ENCODE results near the gene SYNDIG1.

SYNDIG1 gene

DNA sequence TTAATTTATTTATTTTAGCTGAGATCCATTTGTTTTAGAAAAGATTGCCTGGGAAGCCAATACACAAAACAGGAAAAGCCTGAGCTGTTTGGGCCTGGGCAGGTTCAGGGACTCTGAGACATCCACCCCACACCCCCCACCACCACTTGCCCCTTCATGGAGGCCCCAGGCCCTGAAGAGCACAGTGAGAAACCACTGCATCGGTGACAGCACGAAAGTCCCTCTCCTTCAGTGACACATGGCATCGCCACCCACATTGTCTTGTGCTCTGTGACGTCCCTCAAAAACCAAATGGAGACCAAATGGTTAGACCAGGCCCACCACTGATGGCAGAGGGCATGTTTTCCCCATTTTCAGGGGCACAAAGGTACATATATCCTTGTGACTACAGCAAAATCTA is 106.4 kb downstream of the SYNDIG1 start:
- H3K36me3 ChIP-seq (ENCODE audit: control insufficient read depth, insufficient read depth, low read length): no peaks in the 10 kb centered on the region
- H3K9ac ChIP-seq (ENCODE audit: low read length): no peak overlapping the region
- no peaks in the 10 kb centered on the region for H3K27me3 ChIP-seq (ENCODE audit: control insufficient read depth, insufficient read depth, low read length)
- H3K4me1 ChIP-seq (ENCODE audit: control insufficient read depth, insufficient read depth, low read length): no peaks in the 10 kb centered on the region
- no peak overlapping the region for H3K4me3 ChIP-seq (ENCODE audit: low read length)
- H3K27ac ChIP-seq (ENCODE audit: low read depth, low read length): no peak overlapping the region

DNA sequence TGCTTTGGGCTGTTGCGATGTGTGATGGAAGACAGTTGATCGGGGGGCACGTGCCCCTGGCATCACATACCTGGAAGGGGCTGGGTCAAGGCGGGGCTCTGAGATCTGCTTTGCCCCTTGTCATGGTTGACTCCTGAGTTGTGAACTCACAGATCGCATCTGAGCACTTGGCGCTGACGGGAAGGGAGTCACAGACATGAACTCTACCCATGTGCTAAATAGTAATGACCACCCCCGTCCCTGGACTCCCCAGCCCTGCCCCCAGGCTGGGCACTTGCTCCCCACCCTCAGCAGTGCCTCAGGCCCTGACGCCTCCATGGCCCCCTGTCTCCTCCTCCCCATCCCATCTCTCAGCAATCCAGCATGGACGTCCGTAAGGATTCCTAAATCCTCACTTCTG is 107.0 kb downstream of the SYNDIG1 start:
- Histone ChIP-seq H3K9ac (ENCODE audit: low read length) (no peak overlapping the region), H3K27ac (ENCODE audit: low read depth, low read length) (no peak overlapping the region), H3K4me3 (ENCODE audit: low read length) (no peak overlapping the region), H3K4me1 (ENCODE audit: control insufficient read depth, insufficient read depth, low read length) (no peaks in the 10 kb centered on the region), H3K27me3 (ENCODE audit: control insufficient read depth, insufficient read depth, low read length) (no peaks in the 10 kb centered on the region), H3K36me3 (ENCODE audit: control insufficient read depth, insufficient read depth, low read length) (no peaks in the 10 kb centered on the region)

DNA sequence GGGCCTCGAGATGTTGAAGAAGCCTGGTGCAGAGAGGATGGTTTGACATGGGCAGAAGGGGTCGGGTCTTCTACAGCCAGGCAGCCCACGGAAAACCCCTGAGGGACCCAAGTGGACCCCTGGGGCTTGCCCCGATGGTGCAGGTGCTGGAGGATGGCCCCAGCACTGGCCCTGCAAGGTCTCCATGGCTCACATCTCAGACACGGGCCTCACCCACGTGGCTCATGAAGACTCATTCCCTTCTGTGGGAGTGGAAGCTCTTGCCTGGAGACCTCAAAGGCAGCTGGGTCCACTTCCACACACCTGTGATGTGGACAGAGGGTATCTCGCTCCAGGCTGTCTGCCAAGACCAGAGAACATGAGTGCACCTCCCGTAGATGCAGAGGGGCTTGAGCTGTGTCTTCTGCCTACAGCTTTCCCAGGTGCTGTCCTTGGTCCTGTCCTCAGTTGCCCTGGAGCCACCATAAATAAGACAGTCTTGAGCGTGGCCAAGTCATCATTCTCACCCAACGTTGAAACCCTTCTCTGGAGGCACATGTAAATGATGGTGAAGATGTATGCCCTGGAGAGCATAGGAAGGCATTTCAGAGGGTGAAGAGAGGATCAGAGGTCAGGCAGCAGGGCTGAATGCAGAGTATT is 108.0 kb downstream of the SYNDIG1 start:
- Histone ChIP-seq H3K9ac (ENCODE audit: low read length) (peak overlapping the region; percentile 22), H3K36me3 (ENCODE audit: control insufficient read depth, insufficient read depth, low read length) (no peaks in the 10 kb centered on the region), H3K27me3 (ENCODE audit: control insufficient read depth, insufficient read depth, low read length) (no peaks in the 10 kb centered on the region), H3K4me1 (ENCODE audit: control insufficient read depth, insufficient read depth, low read length) (no peaks in the 10 kb centered on the region), H3K27ac (ENCODE audit: low read depth, low read length) (no peak overlapping the region), H3K4me3 (ENCODE audit: low read length) (no peak overlapping the region)

DNA sequence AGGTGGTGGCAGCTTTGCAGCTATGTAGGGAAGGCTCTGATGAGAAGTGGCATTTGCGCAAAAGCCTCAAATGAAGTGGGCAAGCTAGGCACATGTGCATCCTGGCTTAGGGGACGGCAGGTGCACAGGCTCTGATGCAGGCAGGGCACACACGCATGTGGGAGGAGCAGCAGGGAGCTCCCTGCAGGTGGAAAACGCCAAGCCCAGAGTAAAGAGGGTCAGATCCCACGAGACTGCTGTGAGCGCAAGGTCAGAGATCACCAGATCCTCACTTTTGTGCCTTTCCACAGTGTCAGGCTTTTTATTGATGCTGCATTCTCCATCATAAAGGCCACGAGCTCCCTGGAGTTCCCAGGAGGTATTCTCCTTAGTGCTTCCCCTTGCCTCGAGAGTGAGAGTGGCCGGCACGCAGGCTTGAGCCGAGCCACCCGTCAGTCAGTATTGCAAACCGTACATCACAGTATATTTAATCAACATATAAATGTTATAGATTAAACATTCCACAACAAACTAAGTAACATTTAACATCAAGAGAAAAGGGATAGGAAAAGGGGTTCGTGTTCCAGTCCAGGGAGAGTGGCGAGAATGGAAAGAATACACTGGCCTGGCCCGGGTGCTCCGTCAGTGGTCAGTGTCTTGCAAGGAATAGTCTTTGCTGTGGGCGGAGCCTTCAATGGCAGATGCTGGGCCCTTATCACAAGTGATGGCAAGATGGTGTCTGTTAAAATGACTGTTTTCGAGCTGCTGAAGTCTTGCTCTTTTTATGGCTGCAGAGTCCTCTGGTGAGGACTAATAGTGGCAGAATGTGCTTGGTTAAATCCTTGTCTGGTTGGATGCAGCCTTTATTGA is 109.4 kb downstream of the SYNDIG1 start:
- Histone ChIP-seq H3K9ac (ENCODE audit: low read length) (no peak overlapping the region), H3K4me1 (ENCODE audit: control insufficient read depth, insufficient read depth, low read length) (no peaks in the 10 kb centered on the region), H3K36me3 (ENCODE audit: control insufficient read depth, insufficient read depth, low read length) (no peaks in the 10 kb centered on the region), H3K27ac (ENCODE audit: low read depth, low read length) (no peak overlapping the region), H3K27me3 (ENCODE audit: control insufficient read depth, insufficient read depth, low read length) (no peaks in the 10 kb centered on the region), H3K4me3 (ENCODE audit: low read length) (no peak overlapping the region)

DNA sequence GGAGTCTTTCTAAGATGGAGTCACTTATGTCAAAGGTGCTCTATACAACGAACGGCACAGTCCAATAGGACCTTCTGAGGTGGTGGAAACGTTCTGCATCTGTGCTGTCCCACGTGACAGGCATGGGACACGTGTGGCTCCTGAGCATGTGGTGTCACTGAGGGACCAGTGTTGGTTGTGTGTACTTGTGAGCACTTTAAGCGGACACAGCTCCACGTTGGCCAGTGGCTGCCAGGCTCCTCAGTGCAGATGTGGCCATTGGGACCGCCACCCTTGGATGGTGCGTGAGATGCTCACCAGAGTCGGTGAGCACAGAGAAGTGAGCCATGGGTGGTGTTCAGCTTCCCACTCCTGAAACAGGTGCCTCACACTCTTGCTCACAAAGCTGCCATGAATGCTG is 110.0 kb downstream of the SYNDIG1 start:
- Histone ChIP-seq H3K27ac (ENCODE audit: low read depth, low read length) (no peak overlapping the region), H3K36me3 (ENCODE audit: control insufficient read depth, insufficient read depth, low read length) (no peaks in the 10 kb centered on the region), H3K4me3 (ENCODE audit: low read length) (no peak overlapping the region), H3K4me1 (ENCODE audit: control insufficient read depth, insufficient read depth, low read length) (no peaks in the 10 kb centered on the region), H3K9ac (ENCODE audit: low read length) (no peak overlapping the region), H3K27me3 (ENCODE audit: control insufficient read depth, insufficient read depth, low read length) (no peaks in the 10 kb centered on the region)

DNA sequence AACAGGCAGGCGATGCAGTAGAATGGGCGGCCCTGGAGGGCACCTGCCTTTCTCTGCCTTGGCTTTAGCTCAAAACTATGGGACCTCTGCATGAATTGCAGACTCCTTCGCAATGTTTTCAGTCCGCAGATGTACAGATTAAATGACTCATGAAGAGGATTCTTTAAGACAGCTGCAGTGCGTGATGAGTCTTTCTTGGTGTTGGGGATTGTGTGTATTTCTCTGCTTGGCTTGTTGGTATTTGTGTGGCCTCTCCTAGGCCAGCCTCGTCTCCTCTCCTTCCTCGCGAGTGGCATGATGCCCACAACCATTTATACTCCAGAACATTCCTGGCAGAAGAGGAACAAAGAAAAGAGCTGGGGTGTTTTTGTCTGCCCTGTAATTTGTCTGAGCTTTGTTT is 110.6 kb downstream of the SYNDIG1 start:
- no peaks in the 10 kb centered on the region for H3K4me1 ChIP-seq (ENCODE audit: control insufficient read depth, insufficient read depth, low read length)
- no peaks in the 10 kb centered on the region for H3K36me3 ChIP-seq (ENCODE audit: control insufficient read depth, insufficient read depth, low read length)
- H3K9ac ChIP-seq (ENCODE audit: low read length): no peak overlapping the region
- no peaks in the 10 kb centered on the region for H3K27me3 ChIP-seq (ENCODE audit: control insufficient read depth, insufficient read depth, low read length)
- no peak overlapping the region for H3K27ac ChIP-seq (ENCODE audit: low read depth, low read length)
- no peak overlapping the region for H3K4me3 ChIP-seq (ENCODE audit: low read length)

DNA sequence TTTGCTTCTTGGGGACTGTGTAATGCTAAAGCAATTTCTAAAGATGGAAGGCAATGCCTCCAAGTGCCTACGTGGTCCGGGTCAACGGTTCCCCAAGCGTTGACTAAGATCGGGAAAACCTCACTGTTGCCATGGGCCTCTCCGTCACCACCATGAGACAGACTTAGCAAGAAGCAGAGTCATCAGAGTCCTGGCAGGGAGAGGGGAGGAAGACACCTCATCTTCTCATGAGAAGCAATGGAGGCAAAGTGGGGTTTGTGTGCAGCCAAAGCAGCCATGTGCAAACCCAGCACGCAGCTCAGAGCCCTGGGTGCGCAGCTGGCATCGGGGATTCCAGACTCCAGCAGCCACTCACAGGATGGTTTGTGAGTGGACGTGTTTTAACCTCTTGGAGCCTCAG is 111.4 kb downstream of the SYNDIG1 start:
- no peaks in the 10 kb centered on the region for H3K27me3 ChIP-seq (ENCODE audit: control insufficient read depth, insufficient read depth, low read length)
- H3K36me3 ChIP-seq (ENCODE audit: control insufficient read depth, insufficient read depth, low read length): no peaks in the 10 kb centered on the region
- no peak overlapping the region for H3K4me3 ChIP-seq (ENCODE audit: low read length)
- H3K4me1 ChIP-seq (ENCODE audit: control insufficient read depth, insufficient read depth, low read length): no peaks in the 10 kb centered on the region
- no peak overlapping the region for H3K9ac ChIP-seq (ENCODE audit: low read length)
- H3K27ac ChIP-seq (ENCODE audit: low read depth, low read length): no peak overlapping the region

DNA sequence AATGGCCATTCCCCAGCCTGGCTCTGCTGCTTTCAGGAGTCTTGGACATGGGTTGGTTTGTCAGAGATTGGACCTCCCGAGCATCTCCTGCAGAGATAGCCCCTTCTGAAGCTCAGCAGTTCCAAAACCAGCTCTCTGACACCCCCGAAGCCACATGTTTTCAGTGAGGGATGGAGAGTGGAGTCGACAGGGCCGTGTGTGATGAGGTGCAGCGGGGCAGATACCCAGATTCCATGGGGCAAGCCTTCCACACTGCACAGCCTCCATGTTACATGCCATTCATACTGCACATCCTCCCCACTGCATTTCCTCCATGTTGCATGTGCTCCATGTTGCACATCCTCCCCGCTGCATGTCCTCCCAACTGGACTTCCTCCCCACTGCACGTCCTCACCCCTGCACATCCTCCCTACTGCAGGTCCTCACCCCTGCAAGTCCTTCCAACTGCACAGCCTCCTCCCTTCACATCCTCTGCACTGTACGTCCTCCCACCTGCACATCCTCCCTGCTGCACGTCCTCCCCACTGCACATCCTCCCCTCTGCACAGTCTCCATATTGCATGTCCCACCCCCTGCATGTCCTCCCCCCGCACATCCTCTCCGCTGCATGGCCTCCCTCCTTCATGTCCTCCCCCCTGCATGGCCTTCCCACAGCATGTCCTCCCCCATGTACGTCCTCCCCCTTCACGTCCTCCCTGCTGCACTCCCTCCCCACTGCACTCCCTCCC is 112.2 kb downstream of the SYNDIG1 start:
- no peaks in the 10 kb centered on the region for H3K4me1 ChIP-seq (ENCODE audit: control insufficient read depth, insufficient read depth, low read length)
- no peak overlapping the region for H3K27ac ChIP-seq (ENCODE audit: low read depth, low read length)
- H3K27me3 ChIP-seq (ENCODE audit: control insufficient read depth, insufficient read depth, low read length): no peaks in the 10 kb centered on the region
- H3K4me3 ChIP-seq (ENCODE audit: low read length): no peak overlapping the region
- no peak overlapping the region for H3K9ac ChIP-seq (ENCODE audit: low read length)
- H3K36me3 ChIP-seq (ENCODE audit: control insufficient read depth, insufficient read depth, low read length): no peaks in the 10 kb centered on the region

DNA sequence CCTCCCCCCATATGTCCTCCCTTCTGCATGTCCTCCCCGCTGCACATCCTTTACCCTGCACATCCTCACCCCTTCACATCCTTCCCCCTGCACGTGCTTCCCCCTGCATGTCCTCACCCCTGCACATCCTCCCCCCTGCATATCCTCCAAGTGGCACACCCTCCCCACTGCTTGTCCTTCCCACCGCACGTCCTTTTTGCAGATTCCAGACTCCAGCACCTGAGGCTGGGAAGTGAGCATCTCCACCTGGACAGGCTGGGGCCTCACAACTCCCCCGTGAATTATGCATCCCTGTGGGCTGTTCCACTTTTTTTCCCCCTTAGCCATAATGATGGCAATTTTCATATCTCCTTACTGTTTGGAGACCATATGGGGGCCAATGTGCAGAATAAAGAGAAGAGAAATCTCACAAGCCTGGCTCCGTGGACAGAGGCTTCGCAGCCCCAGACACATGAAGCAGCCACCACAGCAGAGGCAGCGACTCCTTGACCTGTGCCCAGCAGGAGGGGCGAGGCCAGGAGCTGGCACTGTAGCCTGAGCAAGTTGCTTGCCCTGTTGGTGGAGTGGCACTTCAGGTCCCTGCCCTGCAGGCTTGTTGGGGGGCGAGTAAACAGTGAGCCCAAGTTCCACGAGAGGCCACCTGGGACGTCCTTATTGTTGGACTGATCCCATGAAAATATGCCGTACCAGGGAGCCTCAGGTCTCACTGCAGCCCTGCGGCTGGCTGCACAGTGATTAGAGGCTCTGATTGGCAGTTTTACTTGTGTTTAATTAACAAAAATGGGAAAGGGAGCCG is 113.1 kb downstream of the SYNDIG1 start:
- Histone ChIP-seq H3K4me3 (ENCODE audit: low read length) (no peak overlapping the region), H3K27me3 (ENCODE audit: control insufficient read depth, insufficient read depth, low read length) (no peaks in the 10 kb centered on the region), H3K36me3 (ENCODE audit: control insufficient read depth, insufficient read depth, low read length) (no peaks in the 10 kb centered on the region), H3K27ac (ENCODE audit: low read depth, low read length) (no peak overlapping the region), H3K9ac (ENCODE audit: low read length) (no peak overlapping the region), H3K4me1 (ENCODE audit: control insufficient read depth, insufficient read depth, low read length) (no peaks in the 10 kb centered on the region)

DNA sequence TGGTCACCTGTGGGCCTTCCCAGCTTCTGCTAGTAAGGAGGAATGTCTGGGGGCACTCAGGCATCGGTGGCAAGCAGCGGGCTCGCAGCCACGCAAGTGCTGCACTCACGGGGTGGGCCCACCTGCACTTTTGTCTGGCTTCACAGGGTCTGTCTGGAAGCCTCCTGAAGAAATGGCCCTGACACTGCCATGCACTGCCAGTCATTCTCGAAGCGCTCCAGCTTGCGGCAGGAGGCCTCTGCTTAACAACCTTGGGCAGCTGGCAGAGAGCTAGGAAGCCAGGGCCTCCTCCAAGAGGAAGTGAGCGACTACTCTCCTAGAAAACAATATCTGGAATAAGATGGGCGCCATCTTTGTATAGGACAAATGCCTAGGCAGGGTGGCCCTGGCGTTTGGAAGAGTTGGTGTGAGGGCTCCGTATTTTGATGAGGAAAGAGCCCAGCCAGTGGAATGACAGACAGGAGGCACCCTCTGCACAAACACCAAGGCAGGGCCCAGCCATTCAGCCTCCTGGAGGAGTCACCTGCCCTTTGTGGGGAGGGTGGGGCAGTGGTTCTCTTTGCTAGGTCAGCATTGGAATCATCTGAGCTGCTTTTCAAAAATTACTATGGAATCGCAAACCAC is 113.9 kb downstream of the SYNDIG1 start:
- no peaks in the 10 kb centered on the region for H3K27me3 ChIP-seq (ENCODE audit: control insufficient read depth, insufficient read depth, low read length)
- H3K4me3 ChIP-seq (ENCODE audit: low read length): no peak overlapping the region
- H3K9ac ChIP-seq (ENCODE audit: low read length): no peak overlapping the region
- H3K4me1 ChIP-seq (ENCODE audit: control insufficient read depth, insufficient read depth, low read length): no peaks in the 10 kb centered on the region
- H3K27ac ChIP-seq (ENCODE audit: low read depth, low read length): no peak overlapping the region
- H3K36me3 ChIP-seq (ENCODE audit: control insufficient read depth, insufficient read depth, low read length): no peaks in the 10 kb centered on the region

- H3K4me3 ChIP-seq (ENCODE audit: low read length): no peak overlapping the region
- no peaks in the 10 kb centered on the region for H3K36me3 ChIP-seq (ENCODE audit: control insufficient read depth, insufficient read depth, low read length)
- no peak overlapping the region for H3K27ac ChIP-seq (ENCODE audit: low read depth, low read length)
- H3K9ac ChIP-seq (ENCODE audit: low read length): no peak overlapping the region
- H3K27me3 ChIP-seq (ENCODE audit: control insufficient read depth, insufficient read depth, low read length): no peaks in the 10 kb centered on the region
- no peaks in the 10 kb centered on the region for H3K4me1 ChIP-seq (ENCODE audit: control insufficient read depth, insufficient read depth, low read length)
Observed at GRCh38 chr20:24584078-24584477, 114.6 kb downstream of the SYNDIG1 start.
